Stomach (tissue), 4 donors: ENCODE results near the gene PAXIP1.

Experiments used
- POLR2A ChIP-seq, 4 donors: fragments of 450-650 bp; IDR thresholded peaks; one replicate each; pipeline ENCODE4 v1.6.1; 2016; ENCODE audit warnings: antibody characterized with exemption in 4 of 4, control low read depth in 2 of 4, mild to moderate bottlenecking in 1 of 4, moderate library complexity in 1 of 4
- TF ChIP-seq, protein P1 (sequence below), 7 experiments: fragments of 450-650 bp in 4 of 7; fragments of 200-600 bp in 3 of 7; sonication (generic) in 3 of 7; IDR thresholded peaks; one replicate each; pipeline ENCODE4 v1.5.1; 2016 to 2019; ENCODE audit warnings: antibody characterized with exemption in 7 of 7, control low read depth in 2 of 7, mild to moderate bottlenecking in 1 of 7

DNA sequence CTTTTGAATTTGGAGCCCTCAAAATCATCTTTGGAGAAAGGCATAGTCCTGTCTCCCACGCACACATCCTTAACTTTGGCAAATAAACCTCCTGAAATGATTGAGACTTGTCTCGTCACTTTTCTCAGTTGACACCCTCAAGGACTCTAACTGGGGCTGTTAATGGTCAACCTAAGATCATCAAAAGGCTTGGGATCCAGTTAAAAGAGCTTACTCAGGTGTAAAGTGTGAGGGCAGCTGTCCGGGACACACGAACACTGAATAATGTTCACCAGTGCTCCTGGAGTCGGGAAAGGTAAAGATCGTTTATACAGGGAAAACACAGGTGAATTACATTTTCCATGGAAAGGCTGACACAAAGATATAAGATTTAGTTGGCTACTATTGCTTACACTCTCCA, 84.7 kb downstream of the PAXIP1 start:
- no peak for TF ChIP-seq POLR2A (IDR thresholded peaks at IDR 0.05)
- TF ChIP-seq, protein P1, sequence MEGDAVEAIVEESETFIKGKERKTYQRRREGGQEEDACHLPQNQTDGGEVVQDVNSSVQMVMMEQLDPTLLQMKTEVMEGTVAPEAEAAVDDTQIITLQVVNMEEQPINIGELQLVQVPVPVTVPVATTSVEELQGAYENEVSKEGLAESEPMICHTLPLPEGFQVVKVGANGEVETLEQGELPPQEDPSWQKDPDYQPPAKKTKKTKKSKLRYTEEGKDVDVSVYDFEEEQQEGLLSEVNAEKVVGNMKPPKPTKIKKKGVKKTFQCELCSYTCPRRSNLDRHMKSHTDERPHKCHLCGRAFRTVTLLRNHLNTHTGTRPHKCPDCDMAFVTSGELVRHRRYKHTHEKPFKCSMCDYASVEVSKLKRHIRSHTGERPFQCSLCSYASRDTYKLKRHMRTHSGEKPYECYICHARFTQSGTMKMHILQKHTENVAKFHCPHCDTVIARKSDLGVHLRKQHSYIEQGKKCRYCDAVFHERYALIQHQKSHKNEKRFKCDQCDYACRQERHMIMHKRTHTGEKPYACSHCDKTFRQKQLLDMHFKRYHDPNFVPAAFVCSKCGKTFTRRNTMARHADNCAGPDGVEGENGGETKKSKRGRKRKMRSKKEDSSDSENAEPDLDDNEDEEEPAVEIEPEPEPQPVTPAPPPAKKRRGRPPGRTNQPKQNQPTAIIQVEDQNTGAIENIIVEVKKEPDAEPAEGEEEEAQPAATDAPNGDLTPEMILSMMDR (IDR thresholded peaks at IDR 0.05), result no peak
